GM10248 (cell line): ENCODE data around the gene OSBPL5.

ENCODE experiments used
- CTCF ChIA-PET: fragments of 300-600 bp; sonication (Branson Sonifier 250); formaldehyde crosslinking; extraction: SDS; loops from one replicate; lab custom pipeline; 2021; ENCODE audit warnings: antibody characterized with exemption; lab: Yijun Ruan, JAX
- POLR2A ChIA-PET: fragments of 350-650 bp; sonication (Branson Sonifier 250); formaldehyde crosslinking; extraction: SDS; loops from one replicate; lab custom pipeline; 2020; ENCODE audit warnings: antibody characterized with exemption; lab: Yijun Ruan, JAX
- DNase-seq: peaks from one replicate; pipeline ENCODE4 v3.0.0; 2012; ENCODE audit errors: extremely low spot score
- TF ChIP-seq, protein P1 (sequence below): IDR thresholded peaks from 2 replicates; pipeline ENCODE4 v1.5.1; 2012; ENCODE audit warnings: mild to moderate bottlenecking, low read depth; ENCODE audit errors: extremely low read depth, missing control alignments, control extremely low read depth

The OSBPL5 gene

DNA sequence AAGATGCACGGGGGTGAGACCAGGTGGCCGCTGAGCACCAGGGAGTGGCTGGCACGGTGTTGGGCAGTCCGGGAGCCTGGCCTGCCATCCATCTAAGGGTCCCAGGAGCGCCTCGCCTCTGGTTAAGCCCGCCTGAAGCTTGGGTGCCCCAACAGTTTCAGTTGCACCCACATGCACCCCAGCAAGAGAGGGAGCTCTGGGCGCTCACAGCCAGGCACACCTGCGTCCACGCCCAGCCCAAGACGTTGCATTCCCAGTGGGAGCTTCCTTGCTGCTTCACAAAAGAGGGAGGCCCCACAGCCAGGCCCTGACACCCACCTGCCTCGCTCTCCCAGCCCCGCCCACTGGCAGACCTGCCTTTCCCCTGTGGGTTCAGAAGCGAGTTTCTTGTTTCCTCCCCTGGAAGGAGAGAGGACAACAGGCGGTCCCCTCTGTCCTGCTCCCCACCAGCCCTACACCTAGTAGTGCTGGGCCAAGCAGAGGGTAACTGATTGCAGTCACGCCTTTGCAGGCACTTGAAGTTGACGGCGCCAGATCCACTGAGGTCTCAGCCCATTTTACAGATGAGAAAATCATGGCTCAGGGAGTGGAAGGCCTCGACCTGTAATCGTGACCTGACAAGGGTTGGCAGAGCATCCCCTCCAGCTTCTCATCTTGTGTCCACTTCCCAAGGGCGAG is 35.4 kb downstream of the OSBPL5 start:
- ChIA-PET CTCF (interaction anchor here (1.4 kb wide), 1 partner anchor 13 kb away, joined by 3 read pairs; no protein-coding TSS in a partner anchor), POLR2A (no interaction called here)
- TF ChIP-seq, protein P1, sequence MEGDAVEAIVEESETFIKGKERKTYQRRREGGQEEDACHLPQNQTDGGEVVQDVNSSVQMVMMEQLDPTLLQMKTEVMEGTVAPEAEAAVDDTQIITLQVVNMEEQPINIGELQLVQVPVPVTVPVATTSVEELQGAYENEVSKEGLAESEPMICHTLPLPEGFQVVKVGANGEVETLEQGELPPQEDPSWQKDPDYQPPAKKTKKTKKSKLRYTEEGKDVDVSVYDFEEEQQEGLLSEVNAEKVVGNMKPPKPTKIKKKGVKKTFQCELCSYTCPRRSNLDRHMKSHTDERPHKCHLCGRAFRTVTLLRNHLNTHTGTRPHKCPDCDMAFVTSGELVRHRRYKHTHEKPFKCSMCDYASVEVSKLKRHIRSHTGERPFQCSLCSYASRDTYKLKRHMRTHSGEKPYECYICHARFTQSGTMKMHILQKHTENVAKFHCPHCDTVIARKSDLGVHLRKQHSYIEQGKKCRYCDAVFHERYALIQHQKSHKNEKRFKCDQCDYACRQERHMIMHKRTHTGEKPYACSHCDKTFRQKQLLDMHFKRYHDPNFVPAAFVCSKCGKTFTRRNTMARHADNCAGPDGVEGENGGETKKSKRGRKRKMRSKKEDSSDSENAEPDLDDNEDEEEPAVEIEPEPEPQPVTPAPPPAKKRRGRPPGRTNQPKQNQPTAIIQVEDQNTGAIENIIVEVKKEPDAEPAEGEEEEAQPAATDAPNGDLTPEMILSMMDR = no peak
- DNase-seq = no peak

DNA sequence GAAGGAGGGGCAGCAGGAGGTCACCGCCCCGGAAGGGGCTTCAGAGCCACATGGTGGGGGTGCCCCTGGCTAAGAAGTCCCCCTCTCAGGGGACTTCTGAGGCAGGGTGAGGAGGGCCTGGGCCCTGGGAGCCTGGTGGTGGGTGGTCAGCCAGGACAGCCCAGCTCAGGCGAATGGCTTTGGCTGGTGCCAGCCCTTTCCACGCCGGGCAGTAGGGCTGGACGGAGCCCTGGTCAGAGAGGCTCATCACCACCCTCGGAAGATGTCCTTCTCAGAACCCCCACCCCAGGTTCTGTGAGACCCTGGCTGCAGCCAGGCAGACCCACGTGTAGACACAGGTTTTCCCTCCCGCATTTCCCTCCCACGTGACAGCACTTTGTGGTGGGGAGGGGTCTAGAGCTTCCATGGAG is 35.9 kb downstream of the OSBPL5 start:
- no peak for DNase-seq
- CTCF ChIA-PET = interaction anchor here (1.4 kb wide), 1 partner anchor 12 kb away, joined by 3 read pairs; no protein-coding TSS in a partner anchor
- TF ChIP-seq, protein P1 = no peak
- POLR2A ChIA-PET = no interaction called here

DNA sequence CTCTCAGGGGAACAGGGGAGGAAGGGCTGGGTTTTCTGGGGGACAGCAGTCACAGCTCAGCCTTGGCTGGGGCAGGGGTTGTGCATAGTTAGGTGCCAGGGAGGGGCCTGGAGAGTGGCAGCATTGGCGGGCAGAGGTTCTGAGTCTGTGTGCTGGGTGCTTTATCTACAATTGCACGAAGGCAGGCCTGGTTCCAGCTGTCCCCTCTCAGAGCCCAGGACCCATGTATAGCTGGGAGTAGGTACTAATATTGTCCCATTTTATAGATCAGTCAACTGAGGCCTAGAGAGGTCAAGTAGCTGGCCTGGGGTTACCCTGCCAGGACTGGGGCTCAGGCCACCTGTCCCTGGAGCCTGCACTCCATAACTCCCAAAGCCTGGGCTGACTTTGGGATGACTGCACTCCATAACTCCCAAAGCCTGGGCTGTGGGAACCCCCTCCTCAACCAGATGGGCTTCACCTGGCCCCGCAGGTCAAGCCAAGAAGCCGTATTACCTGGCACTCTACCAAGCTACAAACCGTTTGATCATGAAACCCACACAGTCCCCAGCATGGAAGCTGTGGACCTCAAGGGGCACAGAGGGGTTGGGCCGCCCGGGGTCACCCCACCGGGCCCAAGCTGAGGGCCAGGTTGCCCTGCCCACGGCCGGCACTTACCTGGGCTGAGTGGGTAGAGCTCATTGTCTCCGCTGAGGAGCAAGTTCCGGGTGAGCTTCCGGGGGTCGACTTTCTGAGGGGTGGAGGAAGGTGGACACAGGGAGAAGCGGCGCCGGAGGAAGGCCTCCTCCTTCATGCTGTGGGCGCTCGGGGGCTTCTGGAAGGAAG is 36.5 kb downstream of the OSBPL5 start:
- TF ChIP-seq, protein P1 = no peak
- CTCF ChIA-PET = interaction anchor here (1.4 kb wide), 1 partner anchor 12 kb away, joined by 3 read pairs; no protein-coding TSS in a partner anchor
- DNase-seq = no peak
- POLR2A ChIA-PET = no interaction called here

DNA sequence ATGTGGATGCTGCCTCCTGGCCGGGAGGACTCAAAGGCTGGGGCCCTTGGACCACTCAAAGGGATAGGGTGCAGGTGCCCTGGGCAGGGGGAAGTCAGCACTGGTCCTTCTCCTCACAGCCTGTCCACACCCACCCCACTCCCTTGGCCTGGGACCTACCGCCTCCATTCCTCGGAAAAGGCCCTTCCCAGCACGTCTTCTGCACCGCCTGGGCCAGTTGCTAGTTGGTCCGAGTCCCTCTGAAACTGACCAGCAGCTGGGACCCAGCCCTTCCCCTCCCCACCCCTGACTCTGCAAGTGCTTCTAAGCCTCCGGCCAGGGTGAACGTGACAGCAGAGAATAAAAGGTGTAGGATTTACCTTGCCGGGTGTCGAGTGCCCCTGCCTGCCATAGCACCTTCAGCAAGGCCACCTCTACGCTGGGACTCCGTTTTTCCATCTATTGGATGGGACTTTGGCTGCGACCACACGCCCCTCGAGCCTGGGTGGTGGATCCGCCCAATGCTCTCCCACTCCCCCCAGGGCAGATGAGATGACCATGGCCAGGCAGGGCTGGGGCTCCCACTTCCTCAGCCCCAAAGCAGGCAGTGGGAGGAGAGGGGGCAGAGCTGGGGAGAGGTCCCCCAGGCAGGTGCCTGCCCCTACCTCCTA is 37.3 kb downstream of the OSBPL5 start:
- no peak for DNase-seq
- TF ChIP-seq, protein P1 = no peak
- CTCF ChIA-PET = no interaction called here
- POLR2A ChIA-PET = no interaction called here

DNA sequence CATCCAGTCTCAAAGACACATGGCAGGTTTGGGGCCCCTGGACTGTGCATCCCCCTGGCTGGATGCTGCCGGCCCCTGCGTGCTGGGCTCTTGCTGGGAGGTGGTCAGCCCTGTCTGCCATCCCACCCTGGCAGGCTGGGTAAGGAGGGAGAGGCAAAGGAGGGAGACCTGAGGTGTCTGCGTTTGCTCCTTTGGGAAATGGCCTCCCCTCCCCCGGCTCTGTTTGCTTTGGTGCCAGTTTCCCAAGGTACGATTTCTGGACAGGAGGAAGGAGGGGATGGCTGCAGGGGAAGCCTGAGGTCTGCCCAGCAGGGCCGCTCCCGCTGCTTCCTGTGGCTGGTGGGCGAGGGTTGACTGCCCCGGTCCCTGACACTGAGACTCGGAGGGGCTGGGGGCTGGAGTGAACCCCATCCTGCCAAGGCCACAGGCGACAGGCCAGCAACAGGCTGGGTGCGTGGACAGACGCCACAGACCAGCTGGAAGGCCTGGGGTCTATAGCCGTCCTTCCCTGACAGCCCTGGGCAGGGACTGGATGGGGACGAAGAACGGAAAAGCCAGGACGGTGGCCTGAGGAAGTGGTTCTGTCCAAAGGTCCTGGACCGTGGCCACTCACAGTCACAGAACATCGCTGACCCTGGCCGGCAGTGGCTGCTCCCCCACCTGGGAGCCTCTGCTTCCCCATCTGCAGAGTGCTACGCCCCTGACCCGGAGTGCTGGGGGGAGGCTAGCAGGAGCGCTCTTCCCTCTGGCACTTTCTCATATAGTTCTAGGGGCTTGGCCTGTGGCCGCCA is 38.0 kb downstream of the OSBPL5 start:
- TF ChIP-seq, protein P1 = no peak
- CTCF ChIA-PET = no interaction called here
- POLR2A ChIA-PET = no interaction called here
- no peak for DNase-seq
